ENCODE results near the gene SH3BP4.

GRCh38 chr2:234913208-234913626, 38.6 kb upstream of the SH3BP4 start:
- TF ChIP-seq POLR2AphosphoS5 (IDR thresholded peaks at IDR 0.05; ENCODE audit: borderline replicate concordance, low read depth, low read length) (no peak), FOXP2 (optimal IDR thresholded peaks at IDR 0.05; ENCODE audit: control extremely low read depth, extremely low read length, insufficient read depth) (no peak), EZH2 (IDR thresholded peaks at IDR 0.05) (no peak)
